MM.1S (cell line): Measurements from ENCODE around the gene CD74.

Source experiments
- CTCF ChIP-seq: fragments of 300-600 bp; sonication (generic); IDR thresholded peaks from 2 replicates; pipeline ENCODE4 v1.5.1; 2016; ENCODE audit warnings: antibody characterized with exemption, low read length, mixed read lengths
- EZH2 ChIP-seq: fragments of 300-600 bp; sonication (generic); optimal IDR thresholded peaks from 2 replicates; pipeline ENCODE3; 2017; ENCODE audit warnings: low read depth, mild to moderate bottlenecking, antibody characterized with exemption, low read length, mixed read lengths
- EZH2phosphoT487 ChIP-seq: fragments of 300-600 bp; sonication (generic); IDR thresholded peaks from 2 replicates; pipeline ENCODE4 v1.6.1; 2018; ENCODE audit warnings: antibody characterized with exemption, low read length

GRCh38 chr5:150409638-150410523 lies 2.8 kb downstream of the CD74 start:
- TF ChIP-seq EZH2 (no peak), CTCF (no peak), EZH2phosphoT487 (no peak)
